ENCODE results near the gene ME3. TPM values are rescaled to one million over a fixed set of nuclear protein-coding genes. Genes with fewer than 3 reads are reported as not detected.

ME3 gene
- total and polyA plus RNA-seq, 2 donors (not counting 1 experiment from before 2014, with no cell fraction given): 1.3 TPM; not detected in 1

DNA sequence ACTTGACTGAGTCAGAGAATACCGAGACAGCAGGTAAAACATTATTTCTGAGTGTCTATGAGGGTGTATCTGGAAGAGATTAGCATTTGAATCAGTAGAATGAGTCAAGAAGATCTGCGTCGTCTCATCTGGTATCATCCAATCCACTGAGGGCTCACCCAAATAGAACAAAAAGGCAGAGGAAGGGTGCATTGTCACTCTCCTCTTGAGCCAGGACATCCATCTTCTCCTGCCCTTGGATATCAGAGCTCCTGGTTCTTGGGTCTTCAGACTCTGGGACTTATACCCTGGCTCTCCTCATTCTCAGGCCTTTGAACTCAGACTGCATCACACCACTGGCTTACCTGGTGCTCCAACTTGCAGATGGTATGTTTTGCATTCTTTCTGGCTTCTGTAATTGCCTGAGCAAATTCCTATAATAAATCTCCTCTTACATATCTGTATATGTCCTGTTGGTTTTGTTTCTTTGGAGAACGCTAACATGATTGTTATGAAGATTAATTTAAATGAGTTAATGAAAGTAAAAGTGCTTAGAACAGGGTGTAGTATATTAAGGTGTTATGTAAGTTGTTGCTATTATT lies 49.3 kb downstream of the ME3 start:
- H3K4me3 Mint-ChIP-seq: no peak overlapping the region
- TF ChIP-seq CTCF (IDR thresholded peaks at IDR 0.05): no peak
- TF ChIP-seq EZH2 (IDR thresholded peaks at IDR 0.05; ENCODE audit: borderline replicate concordance, insufficient read depth, low read depth, low read length, poor library complexity, severe bottlenecking): no peak
- Histone ChIP-seq H3K79me2 (ENCODE audit: control insufficient read depth, insufficient read depth, low read length) (no peaks in the 10 kb centered on the region), H3K9ac (ENCODE audit: low read length) (no peak overlapping the region), H3K9me3 (ENCODE audit: control extremely low read depth in 1 of 3, control insufficient read depth in 2 of 3, insufficient read depth in 1 of 3, low read length in 2 of 3) (peaks cover 0 to 6% (median 0%) of the 10 kb centered on the region in 3 donors), H3K4me1 (ENCODE audit: control insufficient read depth in 2 of 2, insufficient read depth in 2 of 2, low read length in 2 of 2) (no peaks in the 10 kb centered on the region), H4K20me1 (ENCODE audit: control insufficient read depth, insufficient read depth, low read length, poor library complexity, severe bottlenecking) (no peaks in the 10 kb centered on the region), H3K36me3 (replicated peaks in 1 of 2; ENCODE audit: control extremely low read depth in 1 of 2, control insufficient read depth in 1 of 2, extremely low read depth in 1 of 2, insufficient read depth in 2 of 2, low read length in 1 of 2) (no peaks in the 10 kb centered on the region), H3K4me3 (ENCODE audit: control extremely low read depth in 1 of 5, extremely low read depth in 1 of 5, insufficient read depth in 1 of 5, low read depth in 2 of 5, low read length in 4 of 5) (no peak overlapping the region), H3K4me2 (replicated peaks; ENCODE audit: low read depth, low read length, poor library complexity, severe bottlenecking) (no peak overlapping the region), H2AFZ (ENCODE audit: insufficient read depth, low read depth, low read length, poor library complexity, severe bottlenecking) (no peak overlapping the region), H3K27me3 (replicated peaks in 1 of 4; ENCODE audit: control extremely low read depth in 1 of 4, control insufficient read depth in 3 of 4, insufficient read depth in 4 of 4, low read length in 3 of 4) (no peaks in the 10 kb centered on the region), H3K27ac (ENCODE audit: low read length in 2 of 2) (no peak overlapping the region)
- no peaks in the 10 kb centered on the region for H3K27me3 Mint-ChIP-seq
- intact Hi-C loops (cut with micrococcal nuclease): no loop called here
- WGBS (ENCODE audit: insufficient coverage): 86% methylated on average over 1 of the region's 4 CpGs
- H3K4me1 Mint-ChIP-seq: no peaks in the 10 kb centered on the region
- DNase-seq: no peak
- POLR2A ChIA-PET: no interaction called here
- peaks cover 3% of the 10 kb centered on the region for H3K9me3 Mint-ChIP-seq (ENCODE audit: insufficient read depth)
- CTCF ChIA-PET: interaction anchor here (1.3 kb wide), 1 partner anchor 9 kb away, joined by 3 read pairs; no protein-coding TSS in a partner anchor
- no peak for ATAC-seq (ENCODE audit: low read depth)
- no peak overlapping the region for H3K27ac Mint-ChIP-seq

DNA sequence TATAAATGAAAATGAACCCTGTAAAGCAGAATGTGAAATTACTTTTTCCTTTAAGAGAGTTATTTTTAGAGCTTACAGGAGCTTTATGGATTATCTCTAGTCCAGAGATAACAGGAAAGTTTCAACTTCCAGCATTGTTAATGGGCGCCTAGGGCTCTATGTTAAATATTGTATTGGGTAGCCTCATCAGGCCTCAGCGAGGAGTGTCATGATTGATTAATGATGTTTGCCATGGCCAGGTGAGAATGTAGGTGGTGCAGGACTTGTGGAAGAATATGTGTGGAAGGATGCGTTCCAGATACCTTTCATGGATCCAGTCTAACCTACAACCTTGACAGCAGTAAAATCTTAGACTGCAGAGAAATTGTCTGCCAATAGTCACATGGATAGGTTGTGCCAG lies 50.6 kb downstream of the ME3 start:
- no peak for TF ChIP-seq EZH2 (IDR thresholded peaks at IDR 0.05; ENCODE audit: borderline replicate concordance, insufficient read depth, low read depth, low read length, poor library complexity, severe bottlenecking)
- no peak for TF ChIP-seq CTCF (IDR thresholded peaks at IDR 0.05)
- ATAC-seq (ENCODE audit: low read depth) (no peak), DNase-seq (no peak)
- no peak overlapping the region for H3K27ac ChIP-seq (ENCODE audit: low read length in 2 of 2)
- no peaks in the 10 kb centered on the region for H3K27me3 ChIP-seq (replicated peaks in 1 of 4; ENCODE audit: control extremely low read depth in 1 of 4, control insufficient read depth in 3 of 4, insufficient read depth in 4 of 4, low read length in 3 of 4)
- Mint-ChIP-seq H3K27me3 (no peaks in the 10 kb centered on the region), H3K27ac (no peak overlapping the region), H3K4me1 (no peaks in the 10 kb centered on the region), H3K4me3 (no peak overlapping the region), H3K9me3 (ENCODE audit: insufficient read depth) (peaks cover 3% of the 10 kb centered on the region)
- H4K20me1 ChIP-seq (ENCODE audit: control insufficient read depth, insufficient read depth, low read length, poor library complexity, severe bottlenecking): no peaks in the 10 kb centered on the region
- POLR2A ChIA-PET: no interaction called here
- H3K9me3 ChIP-seq (ENCODE audit: control extremely low read depth in 1 of 3, control insufficient read depth in 2 of 3, insufficient read depth in 1 of 3, low read length in 2 of 3): peaks cover 0 to 10% (median 0%) of the 10 kb centered on the region in 3 donors
- intact Hi-C loops (cut with micrococcal nuclease): no loop called here
- no peaks in the 10 kb centered on the region for H3K36me3 ChIP-seq (replicated peaks in 1 of 2; ENCODE audit: control extremely low read depth in 1 of 2, control insufficient read depth in 1 of 2, extremely low read depth in 1 of 2, insufficient read depth in 2 of 2, low read length in 1 of 2)
- H3K4me2 ChIP-seq (replicated peaks; ENCODE audit: low read depth, low read length, poor library complexity, severe bottlenecking): no peak overlapping the region
- no peak overlapping the region for H3K4me3 ChIP-seq (ENCODE audit: control extremely low read depth in 1 of 5, extremely low read depth in 1 of 5, insufficient read depth in 1 of 5, low read depth in 2 of 5, low read length in 4 of 5)
- no peaks in the 10 kb centered on the region for H3K4me1 ChIP-seq (ENCODE audit: control insufficient read depth in 2 of 2, insufficient read depth in 2 of 2, low read length in 2 of 2)
- WGBS (ENCODE audit: insufficient coverage): 94% methylated on average over 2 of the region's 3 CpGs
- no peak overlapping the region for H2AFZ ChIP-seq (ENCODE audit: insufficient read depth, low read depth, low read length, poor library complexity, severe bottlenecking)
- H3K9ac ChIP-seq (ENCODE audit: low read length): no peak overlapping the region
- CTCF ChIA-PET: no interaction called here
- H3K79me2 ChIP-seq (ENCODE audit: control insufficient read depth, insufficient read depth, low read length): no peaks in the 10 kb centered on the region
